ENCODE measurements around the gene OR51M1.
A peak's percentile ranks its signal among the peaks of the same experiment; 100 is the strongest.

Gene OR51M1

GRCh38 chr11:5367448-5368074 is 16.1 kb upstream of the OR51M1 start:
- DNase-seq (ENCODE audit: low spot score), result no peak
- H2BK12ac ChIP-seq (ENCODE audit: low read length), result no peak overlapping the region
- H3K4me1 ChIP-seq (ENCODE audit: control insufficient read depth in 2 of 2, insufficient read depth in 1 of 2, low read depth in 1 of 2, low read length in 2 of 2), result no peaks in the 10 kb centered on the region
- no peak overlapping the region for H2AK5ac ChIP-seq (ENCODE audit: low read depth, low read length)
- H2BK5ac ChIP-seq (ENCODE audit: low read length), result no peak overlapping the region
- no peak overlapping the region for H3K18ac ChIP-seq (ENCODE audit: low read length)
- H4K91ac ChIP-seq (ENCODE audit: low read depth, low read length, poor library complexity), result no peak overlapping the region
- no peak overlapping the region for H2BK15ac ChIP-seq (ENCODE audit: low read length)
- no peak overlapping the region for H3K27ac ChIP-seq (replicated peaks; ENCODE audit: low read length)
- H3K9ac ChIP-seq (ENCODE audit: low read depth, low read length, poor library complexity), result no peak overlapping the region
- H3K79me1 ChIP-seq (ENCODE audit: low read depth, low read length), result no peaks in the 10 kb centered on the region
- H4K8ac ChIP-seq (ENCODE audit: low read depth, low read length), result no peak overlapping the region
- H3K4me3 ChIP-seq (ENCODE audit: low read length in 2 of 2), result no peak overlapping the region
- no peaks in the 10 kb centered on the region for H3K9me3 ChIP-seq (replicated peaks in 1 of 2; ENCODE audit: control insufficient read depth in 2 of 2, insufficient read depth in 1 of 2, low read depth in 1 of 2, low read length in 2 of 2)
- H2BK120ac ChIP-seq (ENCODE audit: low read depth, low read length), result no peak overlapping the region
- H3K14ac ChIP-seq (ENCODE audit: low read length), result no peak overlapping the region
- no CpG with 5 or more reads among the region's 2 CpGs for WGBS, 2 donors (ENCODE audit: extremely low coverage in 2 of 2, insufficient read length in 2 of 2, insufficient replicate concordance in 1 of 2)
- H3K23ac ChIP-seq (ENCODE audit: low read depth, low read length, poor library complexity), result no peak overlapping the region
- no peak overlapping the region for H3K4me2 ChIP-seq (ENCODE audit: insufficient read depth, low read length, poor library complexity, severe bottlenecking)
- no peak overlapping the region for H3K4ac ChIP-seq (ENCODE audit: low read length)
- no peaks in the 10 kb centered on the region for H3K36me3 ChIP-seq (replicated peaks in 1 of 2; ENCODE audit: control insufficient read depth in 2 of 2, insufficient read depth in 2 of 2, low read length in 2 of 2)
- H2AFZ ChIP-seq (ENCODE audit: low read length), result no peak overlapping the region
- H3K27me3 ChIP-seq (ENCODE audit: control insufficient read depth in 3 of 3, insufficient read depth in 3 of 3, low read depth in 1 of 3, low read length in 3 of 3), result no peaks in the 10 kb centered on the region

DNA sequence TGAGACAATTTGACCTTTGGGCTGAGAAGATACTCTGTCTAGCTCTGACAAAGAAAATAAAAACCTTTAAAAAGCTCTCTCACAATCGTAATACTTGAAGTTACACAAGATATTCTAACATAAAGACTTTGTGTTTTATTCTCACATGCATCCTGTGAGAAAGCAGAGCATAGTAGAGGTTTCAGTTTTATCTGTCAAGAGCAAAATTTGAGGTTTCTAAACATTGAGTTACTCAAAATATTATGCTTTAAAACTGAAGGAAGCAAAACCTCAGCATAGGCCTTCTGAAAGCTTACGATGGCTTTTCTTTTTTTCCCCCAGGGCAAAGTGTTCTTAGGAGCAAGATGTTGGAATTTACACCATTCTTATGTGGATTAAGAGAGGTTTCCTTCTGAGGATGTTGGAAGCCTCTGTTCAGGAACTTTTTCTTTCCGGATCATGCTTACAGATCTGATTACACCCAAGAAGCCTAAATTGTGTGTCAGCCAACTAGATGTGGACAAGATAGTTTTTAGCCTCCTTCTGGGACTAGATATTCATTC is 15.0 kb upstream of the OR51M1 start:
- Histone ChIP-seq H4K91ac (ENCODE audit: low read depth, low read length, poor library complexity) (no peak overlapping the region), H3K27me3 (ENCODE audit: control insufficient read depth in 3 of 3, insufficient read depth in 3 of 3, low read depth in 1 of 3, low read length in 3 of 3) (no peaks in the 10 kb centered on the region), H3K4me3 (ENCODE audit: low read length in 2 of 2) (no peak overlapping the region), H3K18ac (ENCODE audit: low read length) (no peak overlapping the region), H2AK5ac (ENCODE audit: low read depth, low read length) (no peak overlapping the region), H4K8ac (ENCODE audit: low read depth, low read length) (no peak overlapping the region), H2BK12ac (ENCODE audit: low read length) (no peak overlapping the region), H3K9me3 (replicated peaks in 1 of 2; ENCODE audit: control insufficient read depth in 2 of 2, insufficient read depth in 1 of 2, low read depth in 1 of 2, low read length in 2 of 2) (no peaks in the 10 kb centered on the region), H3K4me2 (ENCODE audit: insufficient read depth, low read length, poor library complexity, severe bottlenecking) (no peak overlapping the region), H3K79me1 (ENCODE audit: low read depth, low read length) (no peaks in the 10 kb centered on the region), H3K27ac (replicated peaks; ENCODE audit: low read length) (no peak overlapping the region), H2BK120ac (ENCODE audit: low read depth, low read length) (no peak overlapping the region), H3K23ac (ENCODE audit: low read depth, low read length, poor library complexity) (no peak overlapping the region), H3K4ac (ENCODE audit: low read length) (no peak overlapping the region), H3K9ac (ENCODE audit: low read depth, low read length, poor library complexity) (no peak overlapping the region), H3K14ac (ENCODE audit: low read length) (no peak overlapping the region), H2BK5ac (ENCODE audit: low read length) (no peak overlapping the region), H2BK15ac (ENCODE audit: low read length) (no peak overlapping the region), H2AFZ (ENCODE audit: low read length) (no peak overlapping the region), H3K4me1 (ENCODE audit: control insufficient read depth in 2 of 2, insufficient read depth in 1 of 2, low read depth in 1 of 2, low read length in 2 of 2) (no peaks in the 10 kb centered on the region), H3K36me3 (replicated peaks in 1 of 2; ENCODE audit: control insufficient read depth in 2 of 2, insufficient read depth in 2 of 2, low read length in 2 of 2) (no peaks in the 10 kb centered on the region)
- no CpG with 5 or more reads among the region's 3 CpGs for WGBS, 2 donors (ENCODE audit: extremely low coverage in 2 of 2, insufficient read length in 2 of 2, insufficient replicate concordance in 1 of 2)
- no peak for DNase-seq (ENCODE audit: low spot score)

- Histone ChIP-seq H3K4me1 (ENCODE audit: control insufficient read depth in 2 of 2, insufficient read depth in 1 of 2, low read depth in 1 of 2, low read length in 2 of 2) (no peaks in the 10 kb centered on the region), H2BK5ac (ENCODE audit: low read length) (no peak overlapping the region)
- DNase-seq (ENCODE audit: low spot score), result no peak
Observed at GRCh38 chr11:5369789-5370188, 13.8 kb upstream of the OR51M1 start.

DNA sequence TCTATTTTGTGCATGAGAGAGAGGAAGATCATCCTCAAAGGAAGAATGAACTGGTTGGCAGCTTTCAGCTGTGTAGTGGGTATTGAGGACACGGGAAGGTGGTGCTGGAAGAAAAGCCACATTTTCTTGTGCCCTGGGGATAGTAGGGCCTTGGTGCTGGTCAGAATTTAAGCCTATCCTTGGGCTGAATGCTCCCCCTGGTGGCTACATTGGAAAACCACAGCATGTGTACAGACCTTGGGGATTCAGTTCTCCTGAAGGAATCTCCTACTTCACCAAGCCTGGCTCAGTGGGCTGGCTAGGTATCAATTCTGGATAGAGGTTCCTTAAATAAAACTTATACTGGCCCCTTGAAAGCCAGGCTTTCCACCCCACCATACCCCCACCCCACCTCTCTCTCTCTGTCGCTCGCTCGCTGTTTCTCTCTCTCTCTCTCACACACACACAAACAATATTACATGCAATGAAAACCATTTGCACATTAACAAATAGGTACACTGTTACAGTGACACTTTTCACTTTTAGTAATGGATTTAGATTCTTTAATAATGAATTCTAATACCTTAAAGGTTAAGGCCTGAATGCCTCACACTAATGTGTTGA is 2.8 kb upstream of the OR51M1 start:
- WGBS, 2 donors (ENCODE audit: extremely low coverage in 2 of 2, insufficient read length in 2 of 2, insufficient replicate concordance in 1 of 2), result no CpG with 5 or more reads among the region's 4 CpGs
- Histone ChIP-seq H3K4me2 (ENCODE audit: insufficient read depth, low read length, poor library complexity, severe bottlenecking) (no peak overlapping the region), H3K36me3 (replicated peaks in 1 of 2; ENCODE audit: control insufficient read depth in 2 of 2, insufficient read depth in 2 of 2, low read length in 2 of 2) (no peaks in the 10 kb centered on the region), H3K9me3 (replicated peaks in 1 of 2; ENCODE audit: control insufficient read depth in 2 of 2, insufficient read depth in 1 of 2, low read depth in 1 of 2, low read length in 2 of 2) (no peaks in the 10 kb centered on the region), H4K8ac (ENCODE audit: low read depth, low read length) (no peak overlapping the region), H3K4me3 (ENCODE audit: low read length in 2 of 2) (no peak overlapping the region), H3K27ac (replicated peaks; ENCODE audit: low read length) (no peak overlapping the region), H3K4me1 (ENCODE audit: control insufficient read depth in 2 of 2, insufficient read depth in 1 of 2, low read depth in 1 of 2, low read length in 2 of 2) (peaks cover 0 to 2% of the 10 kb centered on the region in 2 donors), H3K79me1 (ENCODE audit: low read depth, low read length) (no peaks in the 10 kb centered on the region), H3K27me3 (ENCODE audit: control insufficient read depth in 3 of 3, insufficient read depth in 3 of 3, low read depth in 1 of 3, low read length in 3 of 3) (no peaks in the 10 kb centered on the region), H2BK15ac (ENCODE audit: low read length) (no peak overlapping the region), H2BK12ac (ENCODE audit: low read length) (no peak overlapping the region), H3K18ac (ENCODE audit: low read length) (no peak overlapping the region), H2BK5ac (ENCODE audit: low read length) (no peak overlapping the region), H3K9ac (ENCODE audit: low read depth, low read length, poor library complexity) (no peak overlapping the region), H3K4ac (ENCODE audit: low read length) (no peak overlapping the region), H3K23ac (ENCODE audit: low read depth, low read length, poor library complexity) (no peak overlapping the region), H2AFZ (ENCODE audit: low read length) (no peak overlapping the region), H4K91ac (ENCODE audit: low read depth, low read length, poor library complexity) (no peak overlapping the region), H2BK120ac (ENCODE audit: low read depth, low read length) (no peak overlapping the region), H3K14ac (ENCODE audit: low read length) (no peak overlapping the region), H2AK5ac (ENCODE audit: low read depth, low read length) (no peak overlapping the region)
- peak; percentile 58 for DNase-seq (ENCODE audit: low spot score)

More at GRCh38 chr11:5369789-5370188, 13.8 kb upstream of the OR51M1 start:
- no peaks in the 10 kb centered on the region for H3K27me3 ChIP-seq (ENCODE audit: control insufficient read depth in 3 of 3, insufficient read depth in 3 of 3, low read depth in 1 of 3, low read length in 3 of 3)
- H4K8ac ChIP-seq (ENCODE audit: low read depth, low read length), result no peak overlapping the region
- no peak overlapping the region for H2AFZ ChIP-seq (ENCODE audit: low read length)
- H2BK15ac ChIP-seq (ENCODE audit: low read length), result no peak overlapping the region
- H2AK5ac ChIP-seq (ENCODE audit: low read depth, low read length), result no peak overlapping the region
- H3K9ac ChIP-seq (ENCODE audit: low read depth, low read length, poor library complexity), result no peak overlapping the region
- no peak overlapping the region for H3K4ac ChIP-seq (ENCODE audit: low read length)
- no peak overlapping the region for H3K27ac ChIP-seq (replicated peaks; ENCODE audit: low read length)
- no peak overlapping the region for H3K4me3 ChIP-seq (ENCODE audit: low read length in 2 of 2)
- no peak overlapping the region for H3K18ac ChIP-seq (ENCODE audit: low read length)
- H3K36me3 ChIP-seq (replicated peaks in 1 of 2; ENCODE audit: control insufficient read depth in 2 of 2, insufficient read depth in 2 of 2, low read length in 2 of 2), result no peaks in the 10 kb centered on the region
- H2BK120ac ChIP-seq (ENCODE audit: low read depth, low read length), result no peak overlapping the region
- no peaks in the 10 kb centered on the region for H3K79me1 ChIP-seq (ENCODE audit: low read depth, low read length)
- no peaks in the 10 kb centered on the region for H3K9me3 ChIP-seq (replicated peaks in 1 of 2; ENCODE audit: control insufficient read depth in 2 of 2, insufficient read depth in 1 of 2, low read depth in 1 of 2, low read length in 2 of 2)
- H2BK12ac ChIP-seq (ENCODE audit: low read length), result no peak overlapping the region
- no peak overlapping the region for H3K4me2 ChIP-seq (ENCODE audit: insufficient read depth, low read length, poor library complexity, severe bottlenecking)
- H3K14ac ChIP-seq (ENCODE audit: low read length), result no peak overlapping the region
- H4K91ac ChIP-seq (ENCODE audit: low read depth, low read length, poor library complexity), result no peak overlapping the region
- H3K23ac ChIP-seq (ENCODE audit: low read depth, low read length, poor library complexity), result no peak overlapping the region
